ENCODE measurements around the gene BMP10.

BMP10 gene

GRCh38 chr2:68850524-68850923, 20.7 kb downstream of the BMP10 start:
- no peak for DNase-seq (ENCODE audit: low spot score)
- TF ChIP-seq CTCF (IDR thresholded peaks at IDR 0.05; ENCODE audit: extremely low read depth, missing control alignments) = no peak

DNA sequence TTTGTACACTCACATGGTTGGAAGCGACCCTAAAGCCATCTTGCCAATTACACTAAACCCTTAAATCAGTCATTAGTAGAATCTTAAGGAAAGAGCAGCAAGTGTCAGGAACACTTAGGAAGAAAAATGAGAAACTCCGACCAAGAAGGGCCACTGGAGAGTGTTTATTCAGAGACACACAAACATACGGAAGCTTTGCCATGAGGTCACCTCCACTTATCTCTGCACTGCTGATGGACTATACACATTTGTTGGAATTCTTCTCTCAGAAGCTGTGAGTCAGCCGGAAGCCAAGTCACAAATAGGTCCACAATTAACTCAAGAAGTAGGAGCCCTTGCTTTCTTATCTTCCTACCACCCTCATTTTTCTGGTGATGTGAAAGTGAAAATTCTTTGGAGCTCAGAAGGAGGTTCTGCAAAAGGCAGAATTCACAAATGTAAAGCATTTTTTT, 21.6 kb downstream of the BMP10 start:
- no peak for TF ChIP-seq CTCF (IDR thresholded peaks at IDR 0.05; ENCODE audit: extremely low read depth, missing control alignments)
- DNase-seq (ENCODE audit: low spot score) = no peak

- no peak for TF ChIP-seq CTCF (IDR thresholded peaks at IDR 0.05; ENCODE audit: extremely low read depth, missing control alignments)
- DNase-seq (ENCODE audit: low spot score) = no peak
These were observed 23.4 kb downstream of the BMP10 start for GRCh38 chr2:68847751-68848150.

DNA sequence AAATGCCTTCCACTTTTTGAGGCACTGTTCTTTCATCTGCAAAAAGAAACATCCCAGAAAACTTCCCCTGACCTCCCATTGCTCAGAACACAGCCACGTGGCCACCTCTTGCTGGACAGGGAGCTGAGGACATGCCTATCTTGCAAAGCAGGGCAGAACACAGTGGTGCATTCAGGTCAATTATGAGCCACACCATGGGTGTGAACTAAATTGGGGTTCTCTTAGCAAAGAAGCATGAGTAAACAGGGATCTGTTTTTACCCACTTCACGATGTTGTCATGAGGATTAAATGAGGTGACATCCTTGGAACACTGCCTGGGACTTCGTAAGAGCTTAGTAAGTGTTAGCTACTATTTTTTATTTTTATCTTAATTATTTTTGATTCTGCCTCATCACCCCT, 25.1 kb downstream of the BMP10 start:
- no peak for DNase-seq (ENCODE audit: low spot score)
- no peak for TF ChIP-seq CTCF (IDR thresholded peaks at IDR 0.05; ENCODE audit: extremely low read depth, missing control alignments)

DNA sequence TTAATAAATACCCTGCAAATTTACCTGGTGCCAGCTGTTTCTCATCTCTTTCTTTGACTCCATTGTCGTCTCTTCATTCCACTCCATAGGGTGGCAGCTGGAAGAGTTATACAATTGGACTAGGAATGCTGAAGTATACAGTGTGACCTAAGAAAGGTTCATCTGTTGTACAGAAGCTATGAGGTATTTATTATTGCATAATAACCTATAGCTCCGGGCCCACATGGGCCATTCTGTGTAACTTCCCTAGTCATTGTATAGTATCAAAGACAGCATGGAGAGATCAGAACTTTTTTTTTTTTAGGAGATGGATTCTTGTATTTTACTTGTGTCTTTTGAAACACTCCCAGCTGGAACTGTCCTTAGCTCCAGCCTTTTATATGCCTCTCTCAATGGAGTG, 26.2 kb downstream of the BMP10 start:
- TF ChIP-seq CTCF (IDR thresholded peaks at IDR 0.05; ENCODE audit: extremely low read depth, missing control alignments) = no peak
- no peak for DNase-seq (ENCODE audit: low spot score)

GRCh38 chr2:68839260-68839833, 31.9 kb downstream of the BMP10 start:
- TF ChIP-seq CTCF (IDR thresholded peaks at IDR 0.05; ENCODE audit: extremely low read depth, missing control alignments) = peak; percentile 31

GRCh38 chr2:68838641-68839040, 32.6 kb downstream of the BMP10 start:
- DNase-seq (ENCODE audit: low spot score) = no peak
- TF ChIP-seq CTCF (IDR thresholded peaks at IDR 0.05; ENCODE audit: extremely low read depth, missing control alignments) = no peak

More at GRCh38 chr2:68839260-68839833, 31.9 kb downstream of the BMP10 start:
- no peak for DNase-seq (ENCODE audit: low spot score)

All from GM20000 (cell line).